Measurements from ENCODE around the gene FBXO47. TPM values are rescaled to one million over a fixed set of nuclear protein-coding genes. Genes with fewer than 3 reads are reported as not detected.

FBXO47 gene
- total RNA-seq, 2 experiments from 2014 or later = 0.14 to 0.15 TPM

Small RNA genes within 50 kb of the gene (microRNA-seq; reads per million reads assigned to microRNA genes)
- gene MIR6779 (ENCODE audit: borderline microRNAs expressed, borderline replicate concordance) = not detected

Other genes starting within 250 kb of the FBXO47 start
- 10 to 100 TPM; 35.1 to 35.8 TPM for gene CISD3, start 237.1 kb downstream of the FBXO47 start, total RNA-seq
- gene PCGF2, start 219.1 kb downstream of the FBXO47 start, total RNA-seq = 1 to 10 TPM; 1.2 TPM
- 100 to 1,000 TPM; 368 to 369 TPM for gene PSMB3, start 214.7 kb downstream of the FBXO47 start, total RNA-seq
- 10 to 100 TPM; 30.1 to 33.4 TPM for gene PIP4K2B, start 167.8 kb downstream of the FBXO47 start, total RNA-seq
- 10 to 100 TPM; 18.6 to 21.9 TPM for gene CWC25, start 142.1 kb downstream of the FBXO47 start, total RNA-seq
- gene RPL23, start 113.7 kb downstream of the FBXO47 start, total RNA-seq = 1,000 to 10,000 TPM; 2,241 to 2,332 TPM
- 100 to 1,000 TPM; 105 to 113 TPM for gene LASP1, start 97.3 kb downstream of the FBXO47 start, total RNA-seq
- 1 to 10 TPM; 1.2 to 1.4 TPM for gene PLXDC1, start 184.2 kb upstream of the FBXO47 start, total RNA-seq
- gene ARL5C, start 198.8 kb upstream of the FBXO47 start, total RNA-seq = not detected
- 1 to 10 TPM; 5.3 to 5.9 TPM for gene CACNB1, start 230.3 kb upstream of the FBXO47 start, total RNA-seq
- gene RPL19, start 232.9 kb upstream of the FBXO47 start, total RNA-seq = 1,000 to 10,000 TPM; 3,280 to 3,392 TPM

Measured in activated naive CD4-positive, alpha-beta T cell treated with anti-CD3 and anti-CD28 coated beads for 36 hours (primary cell).